A549 (cell line): ENCODE results near the gene DISC1.

Source experiments
- CBX8 ChIP-seq: fragments of 200-600 bp; sonication (generic); IDR thresholded peaks from 2 replicates; pipeline ENCODE4 v1.6.1; 2016
- CTCF ChIP-seq: fragments of >200 bp; sonication (Bioruptor Twin); formaldehyde crosslinking; IDR thresholded peaks from 3 replicates; pipeline ENCODE4 v1.5.1; 2016
- HDAC2 ChIP-seq: fragments of 200-600 bp; sonication (generic); IDR thresholded peaks from 2 replicates; pipeline ENCODE4 v1.6.1; 2016
- KDM1A ChIP-seq: fragments of 200-600 bp; sonication (generic); IDR thresholded peaks from 2 replicates; pipeline ENCODE4 v1.6.1; 2016; ENCODE audit warnings: low read depth, mild to moderate bottlenecking
- REST ChIP-seq: fragments of 200-600 bp; sonication (generic); IDR thresholded peaks from 2 replicates; pipeline ENCODE4 v1.6.1; 2016; ENCODE audit warnings: antibody characterized with exemption, mild to moderate bottlenecking, moderate library complexity

GRCh38 chr1:231985296-231986023 lies 358.9 kb downstream of the DISC1 start:
- no peak for TF ChIP-seq CBX8
- TF ChIP-seq CTCF, result no peak
- TF ChIP-seq HDAC2, result no peak
- no peak for TF ChIP-seq REST
- TF ChIP-seq KDM1A, result no peak
